Neuronal stem cell (in vitro differentiated cells): ENCODE results near the gene KANK2.

Experiments
- DNase-seq: peaks from one replicate; pipeline ENCODE4 v3.0.0-alpha.2; 2013; ENCODE audit warnings: low spot score
- H2AFZ ChIP-seq: one replicate; pipeline ENCODE4 v1.6.1; 2013; ENCODE audit warnings: mild to moderate bottlenecking, low read length, inconsistent platforms
- H2AK5ac ChIP-seq: 2 replicates; pipeline ENCODE4 v1.6.1; 2013; ENCODE audit warnings: low read depth, mild to moderate bottlenecking, inconsistent platforms, low read length, moderate library complexity, mixed read lengths
- H2BK120ac ChIP-seq: 2 replicates; pipeline ENCODE4 v1.6.1; 2013; ENCODE audit warnings: low read depth, mild to moderate bottlenecking, inconsistent platforms, low read length, moderate library complexity, mixed read lengths
- H2BK12ac ChIP-seq: one replicate; pipeline ENCODE4 v1.6.1; 2013; ENCODE audit warnings: low read length, inconsistent platforms
- H2BK15ac ChIP-seq: 2 replicates; pipeline ENCODE4 v1.6.1; 2013; ENCODE audit warnings: mild to moderate bottlenecking, low read length, inconsistent platforms, mixed read lengths
- H2BK5ac ChIP-seq: one replicate; pipeline ENCODE4 v1.6.1; 2013; ENCODE audit warnings: inconsistent platforms, mild to moderate bottlenecking, low read length, moderate library complexity
- H3K14ac ChIP-seq: one replicate; pipeline ENCODE4 v1.6.1; 2013; ENCODE audit warnings: low read length, inconsistent platforms
- H3K18ac ChIP-seq: 2 replicates; pipeline ENCODE4 v1.6.1; 2013; ENCODE audit warnings: low read length, inconsistent platforms
- H3K23ac ChIP-seq: 2 replicates; pipeline ENCODE4 v1.6.1; 2013; ENCODE audit warnings: low read depth, mild to moderate bottlenecking, mixed read lengths, low read length, inconsistent platforms; ENCODE audit not compliant: poor library complexity
- H3K27ac ChIP-seq: replicated peaks from 3 replicates; pipeline ENCODE4 v1.5.1; 2013; ENCODE audit warnings: low read length, inconsistent platforms
- H3K27me3 ChIP-seq, 3 experiments: 2 replicates each; pipeline ENCODE4 v1.6.1; 2013; ENCODE audit warnings: low read length in 3 of 3, mild to moderate bottlenecking in 2 of 3, inconsistent platforms in 1 of 3, low read depth in 1 of 3, mixed read lengths in 1 of 3, moderate library complexity in 1 of 3; ENCODE audit not compliant: control insufficient read depth in 3 of 3, insufficient read depth in 3 of 3
- H3K36me3 ChIP-seq, 2 donors: replicated peaks in 1 of 2; 2 replicates each; pipeline ENCODE4 v1.6.1; 2013; ENCODE audit warnings: low read length in 2 of 2; ENCODE audit not compliant: control insufficient read depth in 2 of 2, insufficient read depth in 2 of 2
- H3K4ac ChIP-seq: 2 replicates; pipeline ENCODE4 v1.6.1; 2013; ENCODE audit warnings: inconsistent platforms, mild to moderate bottlenecking, low read length, moderate library complexity
- H3K4me1 ChIP-seq, 2 donors: 1 replicate in 1 of 2; 2 replicates in 1 of 2; pipeline ENCODE4 v1.6.1; 2013; ENCODE audit warnings: low read length in 2 of 2, low read depth in 1 of 2; ENCODE audit not compliant: control insufficient read depth in 2 of 2, insufficient read depth in 1 of 2
- H3K4me2 ChIP-seq: one replicate; pipeline ENCODE4 v1.6.1; 2013; ENCODE audit warnings: mild to moderate bottlenecking, low read length, inconsistent platforms; ENCODE audit not compliant: insufficient read depth, poor library complexity, severe bottlenecking
- H3K4me3 ChIP-seq, 2 donors: 2 replicates each; pipeline ENCODE4 v1.5.1; 2013; ENCODE audit warnings: low read length in 2 of 2, mild to moderate bottlenecking in 2 of 2, inconsistent platforms in 1 of 2, moderate library complexity in 1 of 2
- H3K79me1 ChIP-seq: one replicate; pipeline ENCODE4 v1.6.1; 2013; ENCODE audit warnings: low read depth, mild to moderate bottlenecking, inconsistent platforms, low read length, moderate library complexity
- H3K9ac ChIP-seq: one replicate; pipeline ENCODE4 v1.6.1; 2013; ENCODE audit warnings: mild to moderate bottlenecking, low read depth, low read length, inconsistent platforms; ENCODE audit not compliant: poor library complexity
- H3K9me3 ChIP-seq, 2 donors: replicated peaks in 1 of 2; 2 replicates each; pipeline versions ENCODE3 to v1.6.1; 2013; ENCODE audit warnings: low read length in 2 of 2, mild to moderate bottlenecking in 2 of 2, inconsistent platforms in 1 of 2, low read depth in 1 of 2, mixed read lengths in 1 of 2, moderate library complexity in 1 of 2; ENCODE audit not compliant: control insufficient read depth in 2 of 2, insufficient read depth in 1 of 2
- H4K8ac ChIP-seq: one replicate; pipeline ENCODE4 v1.6.1; 2013; ENCODE audit warnings: low read depth, mild to moderate bottlenecking, inconsistent platforms, low read length, moderate library complexity
- H4K91ac ChIP-seq: one replicate; pipeline ENCODE4 v1.6.1; 2013; ENCODE audit warnings: low read length, low read depth, mild to moderate bottlenecking, inconsistent platforms; ENCODE audit not compliant: poor library complexity
- WGBS, 2 donors: extraction: QIAGEN DNeasy Blood & Tissue Kit; methylation state at CpG; one replicate each; pipeline ENCODE4 v1.1.7; 2013; ENCODE audit warnings: missing lambda C conversion rate in 2 of 2, mixed read lengths in 1 of 2; ENCODE audit not compliant: insufficient read length in 2 of 2, insufficient replicate concordance in 1 of 2; ENCODE audit errors: extremely low coverage in 2 of 2; 5-methylcytosine and 5-hydroxymethylcytosine counted together

The KANK2 gene

GRCh38 chr19:11205939-11206570 lies 8.7 kb upstream of the KANK2 start:
- no peak overlapping the region for H2BK5ac ChIP-seq
- H2BK15ac ChIP-seq: no peak overlapping the region
- H2AFZ ChIP-seq: no peak overlapping the region
- no peaks in the 10 kb centered on the region for H3K4me1 ChIP-seq
- WGBS, 2 donors: no CpG with 5 or more reads among the region's 9 CpGs
- H3K14ac ChIP-seq: no peak overlapping the region
- H3K4ac ChIP-seq: no peak overlapping the region
- no peak overlapping the region for H3K27ac ChIP-seq
- no peak overlapping the region for H3K18ac ChIP-seq
- H3K4me2 ChIP-seq: no peak overlapping the region
- DNase-seq: no peak
- H3K9me3 ChIP-seq: peaks cover 0 to 4% of the 10 kb centered on the region in 2 donors
- no peak overlapping the region for H3K23ac ChIP-seq
- H2AK5ac ChIP-seq: no peak overlapping the region
- H3K79me1 ChIP-seq: peaks cover 7% of the 10 kb centered on the region
- H4K91ac ChIP-seq: no peak overlapping the region
- no peak overlapping the region for H4K8ac ChIP-seq
- no peak overlapping the region for H2BK12ac ChIP-seq
- no peaks in the 10 kb centered on the region for H3K27me3 ChIP-seq
- no peak overlapping the region for H3K4me3 ChIP-seq
- no peak overlapping the region for H2BK120ac ChIP-seq
- no peak overlapping the region for H3K9ac ChIP-seq
- peaks cover 5 to 55% of the 10 kb centered on the region in 2 donors for H3K36me3 ChIP-seq

GRCh38 chr19:11204943-11205349 lies 7.6 kb upstream of the KANK2 start:
- no peak overlapping the region for H3K27ac ChIP-seq
- no peak overlapping the region for H2BK5ac ChIP-seq
- H4K91ac ChIP-seq: no peak overlapping the region
- no peak overlapping the region for H3K18ac ChIP-seq
- no peak overlapping the region for H2BK15ac ChIP-seq
- H3K4ac ChIP-seq: no peak overlapping the region
- H2BK120ac ChIP-seq: no peak overlapping the region
- H4K8ac ChIP-seq: no peak overlapping the region
- no peak overlapping the region for H3K9ac ChIP-seq
- H3K4me1 ChIP-seq: no peaks in the 10 kb centered on the region
- peaks cover 5 to 55% of the 10 kb centered on the region in 2 donors for H3K36me3 ChIP-seq
- no peak overlapping the region for H3K4me2 ChIP-seq
- H3K14ac ChIP-seq: no peak overlapping the region
- WGBS, 2 donors: no CpG with 5 or more reads among the region's 5 CpGs
- H3K4me3 ChIP-seq: no peak overlapping the region
- no peak overlapping the region for H3K23ac ChIP-seq
- H2BK12ac ChIP-seq: no peak overlapping the region
- no peak overlapping the region for H2AK5ac ChIP-seq
- no peak for DNase-seq
- no peak overlapping the region for H2AFZ ChIP-seq
- peaks cover 5% of the 10 kb centered on the region for H3K79me1 ChIP-seq
- no peaks in the 10 kb centered on the region for H3K27me3 ChIP-seq
- peaks cover 0 to 4% of the 10 kb centered on the region in 2 donors for H3K9me3 ChIP-seq

GRCh38 chr19:11204076-11204602 lies 6.8 kb upstream of the KANK2 start:
- peaks cover under 1% of the 10 kb centered on the region for H3K79me1 ChIP-seq
- peaks cover 0 to 1% of the 10 kb centered on the region in 2 donors for H3K9me3 ChIP-seq
- no peak overlapping the region for H3K18ac ChIP-seq
- peaks cover 3 to 58% of the 10 kb centered on the region in 2 donors for H3K36me3 ChIP-seq
- no peak overlapping the region for H2AFZ ChIP-seq
- no peaks in the 10 kb centered on the region for H3K27me3 ChIP-seq
- H2AK5ac ChIP-seq: peak overlapping the region; percentile 63
- H2BK12ac ChIP-seq: no peak overlapping the region
- peak overlapping the region; percentile 65 for H4K8ac ChIP-seq
- no peak overlapping the region for H2BK120ac ChIP-seq
- H2BK5ac ChIP-seq: no peak overlapping the region
- H3K4me1 ChIP-seq: no peaks in the 10 kb centered on the region
- no peak overlapping the region for H3K14ac ChIP-seq
- no peak overlapping the region for H3K4me2 ChIP-seq
- H4K91ac ChIP-seq: no peak overlapping the region
- no peak overlapping the region for H3K4me3 ChIP-seq
- H3K9ac ChIP-seq: no peak overlapping the region
- no peak overlapping the region for H3K23ac ChIP-seq
- H3K27ac ChIP-seq: no peak overlapping the region
- no peak overlapping the region for H2BK15ac ChIP-seq
- WGBS, 2 donors: no CpG with 5 or more reads among the region's 9 CpGs
- DNase-seq: no peak
- no peak overlapping the region for H3K4ac ChIP-seq

- Histone ChIP-seq H3K4me1 (no peaks in the 10 kb centered on the region), H2AK5ac (peak overlapping the region; percentile 7), H3K9me3 (no peaks in the 10 kb centered on the region), H2BK5ac (no peak overlapping the region), H2BK12ac (no peak overlapping the region), H3K23ac (no peak overlapping the region), H3K36me3 (peaks cover 0 to 55% of the 10 kb centered on the region in 2 donors), H3K27ac (no peak overlapping the region), H3K27me3 (no peaks in the 10 kb centered on the region), H4K8ac (no peak overlapping the region), H2AFZ (no peak overlapping the region), H3K4ac (no peak overlapping the region), H3K4me3 (no peak overlapping the region), H2BK120ac (no peak overlapping the region), H3K9ac (no peak overlapping the region), H3K79me1 (no peaks in the 10 kb centered on the region), H3K14ac (no peak overlapping the region), H3K18ac (peak overlapping the region; percentile 15), H4K91ac (no peak overlapping the region), H3K4me2 (no peak overlapping the region), H2BK15ac (no peak overlapping the region)
- peak; percentile 53 for DNase-seq
- WGBS, 2 donors: no CpG with 5 or more reads among the region's 17 CpGs
Observed at GRCh38 chr19:11203194-11204075, 6.1 kb upstream of the KANK2 start.
